Caco-2 (cell line): ENCODE data around the gene PIH1D1. TPM values are rescaled to one million over a fixed set of nuclear protein-coding genes. Genes with fewer than 3 reads are reported as not detected.

Experiments used
- BruUV-seq: library from RNA; stranded (reverse); fragments of 400-500 nt; replicated peaks from 2 replicates; lab custom pipeline; 2021; lab: Mats Ljungman, UMichigan
- CTCF ChIA-PET: fragments of 300-600 bp; sonication (Branson Sonifier 250); formaldehyde crosslinking; loops from one replicate; lab custom pipeline; 2022; ENCODE audit warnings: antibody characterized with exemption; lab: Charles Lee
- POLR2A ChIA-PET: fragments of 300-600 bp; sonication (Branson Sonifier 250); formaldehyde crosslinking; loops from one replicate; lab custom pipeline; 2022; ENCODE audit warnings: antibody characterized with exemption; lab: Charles Lee
- DNase-seq, 2 experiments: peaks; one replicate each; pipeline versions ENCODE4 v3.0.0 to v3.0.0-alpha.2; 2020 to 2022
- H3K27me3 ChIP-seq: replicated peaks from 2 replicates; pipeline ENCODE4 v1.6.0; 2011; ENCODE audit warnings: low read length; ENCODE audit not compliant: control insufficient read depth, insufficient read depth
- H3K36me3 ChIP-seq: 2 replicates; pipeline ENCODE4 v1.5.1; 2011; ENCODE audit warnings: low read length; ENCODE audit not compliant: control insufficient read depth, insufficient read depth
- H3K4me1 ChIP-seq: fragments of 250-450 bp; sonication (Bioruptor Pico); 2 replicates; pipeline ENCODE4 v1.5.1; 2020; ENCODE audit warnings: mild to moderate bottlenecking
- H3K4me3 ChIP-seq: 2 replicates; pipeline ENCODE4 v1.5.1; 2011; ENCODE audit warnings: low read depth, mild to moderate bottlenecking, control low read depth, low read length
- H3K9me3 ChIP-seq: fragments of 250-450 bp; sonication (Bioruptor Pico); 2 replicates; pipeline ENCODE4 v1.5.1; 2020; ENCODE audit warnings: mild to moderate bottlenecking, moderate library complexity
- H3K27ac Mint-ChIP-seq: one replicate; pipeline ENCODE4 v1.8.0; 2022; ENCODE audit warnings: mixed read lengths; ENCODE audit not compliant: unreplicated experiment
- H3K27me3 Mint-ChIP-seq: one replicate; pipeline ENCODE4 v1.8.0; 2022; ENCODE audit warnings: mixed read lengths; ENCODE audit not compliant: insufficient read depth, unreplicated experiment
- H3K36me3 Mint-ChIP-seq: one replicate; pipeline ENCODE4 v1.8.0; 2022; ENCODE audit warnings: mild to moderate bottlenecking, mixed read lengths; ENCODE audit not compliant: insufficient read depth, unreplicated experiment
- H3K4me1 Mint-ChIP-seq: one replicate; pipeline ENCODE4 v1.8.0; 2022; ENCODE audit warnings: low read depth, mixed read lengths; ENCODE audit not compliant: unreplicated experiment
- H3K4me3 Mint-ChIP-seq: one replicate; pipeline ENCODE4 v1.8.0; 2022; ENCODE audit warnings: mild to moderate bottlenecking, moderate library complexity, mixed read lengths; ENCODE audit not compliant: unreplicated experiment
- H3K9me3 Mint-ChIP-seq: one replicate; pipeline ENCODE4 v1.8.0; 2022; ENCODE audit warnings: mixed read lengths; ENCODE audit not compliant: unreplicated experiment
- intact Hi-C: fragments of 100-400 bp; cut with micrococcal nuclease; formaldehyde crosslinking; loops from one replicate; pipeline ENCODE4 v1.10.0; 2022; ENCODE audit not compliant: unreplicated experiment
- total RNA-seq: library from RNA; stranded (reverse); gene quantifications from 2 replicates; pipeline ENCODE4 v1.2.3, GENCODE V29; 2022
- TF ChIP-seq, protein P1 (sequence below), 2 experiments: fragments of 200-600 bp in 1 of 2; IDR thresholded peaks; 1 replicate in 1 of 2; 2 replicates in 1 of 2; pipeline versions ENCODE4 v1.5.1 to v1.8.0; 2011 to 2022; ENCODE audit warnings: antibody characterized with exemption in 1 of 2, control low read depth in 1 of 2, inconsistent platforms in 1 of 2, low read depth in 1 of 2, low read length in 1 of 2, mild to moderate bottlenecking in 1 of 2, moderate library complexity in 1 of 2; ENCODE audit not compliant: insufficient read depth in 1 of 2, severe bottlenecking in 1 of 2, unreplicated experiment in 1 of 2

PIH1D1 gene
- total RNA-seq, 1 experiment from 2014 or later, result 150 TPM

DNA sequence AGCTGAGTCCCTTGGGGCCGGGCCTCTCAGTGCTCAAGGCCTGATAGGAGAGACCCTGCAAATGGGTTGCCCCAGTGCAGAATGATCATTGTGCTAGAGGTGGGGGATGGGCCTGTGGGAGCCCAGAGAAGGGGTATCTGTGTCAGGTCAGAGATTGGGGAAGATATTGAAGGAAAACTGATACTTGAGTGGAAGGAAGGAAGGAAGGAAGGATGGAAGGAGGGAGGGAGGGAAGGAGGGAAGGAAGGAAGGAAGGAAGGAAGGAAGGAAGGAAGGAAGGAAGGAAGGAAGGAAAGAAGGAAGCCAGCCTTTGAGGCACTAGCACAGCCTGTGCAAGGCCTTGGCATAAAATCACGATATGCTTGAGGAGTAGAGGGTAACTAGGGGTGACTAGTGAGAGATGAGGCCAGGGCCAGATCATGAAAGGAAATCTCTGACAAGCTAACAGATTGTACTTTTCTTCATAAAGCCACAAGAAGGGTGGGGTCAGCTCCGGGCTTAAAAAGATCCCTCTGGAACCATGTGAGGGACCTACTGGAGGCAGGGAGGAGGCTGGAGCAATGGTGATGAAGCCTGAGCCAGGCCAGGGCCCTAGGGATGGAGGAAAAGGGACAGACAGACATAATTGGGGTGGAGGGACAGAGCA, 39.8 kb downstream of the PIH1D1 start:
- Mint-ChIP-seq H3K4me1 (no peaks in the 10 kb centered on the region), H3K27me3 (peaks cover 6% of the 10 kb centered on the region), H3K36me3 (peaks cover 6% of the 10 kb centered on the region), H3K27ac (no peak overlapping the region), H3K4me3 (no peak overlapping the region), H3K9me3 (no peaks in the 10 kb centered on the region)
- intact Hi-C loops, result no loop called here
- no peaks in the 10 kb centered on the region for H3K27me3 ChIP-seq
- H3K36me3 ChIP-seq, result no peaks in the 10 kb centered on the region
- ChIA-PET POLR2A (no interaction called here), CTCF (no interaction called here)
- no TSS peak for BruUV-seq
- TF ChIP-seq, protein P1, sequence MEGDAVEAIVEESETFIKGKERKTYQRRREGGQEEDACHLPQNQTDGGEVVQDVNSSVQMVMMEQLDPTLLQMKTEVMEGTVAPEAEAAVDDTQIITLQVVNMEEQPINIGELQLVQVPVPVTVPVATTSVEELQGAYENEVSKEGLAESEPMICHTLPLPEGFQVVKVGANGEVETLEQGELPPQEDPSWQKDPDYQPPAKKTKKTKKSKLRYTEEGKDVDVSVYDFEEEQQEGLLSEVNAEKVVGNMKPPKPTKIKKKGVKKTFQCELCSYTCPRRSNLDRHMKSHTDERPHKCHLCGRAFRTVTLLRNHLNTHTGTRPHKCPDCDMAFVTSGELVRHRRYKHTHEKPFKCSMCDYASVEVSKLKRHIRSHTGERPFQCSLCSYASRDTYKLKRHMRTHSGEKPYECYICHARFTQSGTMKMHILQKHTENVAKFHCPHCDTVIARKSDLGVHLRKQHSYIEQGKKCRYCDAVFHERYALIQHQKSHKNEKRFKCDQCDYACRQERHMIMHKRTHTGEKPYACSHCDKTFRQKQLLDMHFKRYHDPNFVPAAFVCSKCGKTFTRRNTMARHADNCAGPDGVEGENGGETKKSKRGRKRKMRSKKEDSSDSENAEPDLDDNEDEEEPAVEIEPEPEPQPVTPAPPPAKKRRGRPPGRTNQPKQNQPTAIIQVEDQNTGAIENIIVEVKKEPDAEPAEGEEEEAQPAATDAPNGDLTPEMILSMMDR (IDR thresholded peaks at IDR 0.05; ENCODE audit: insufficient read depth in 1 of 2, low read depth in 1 of 2, low read length in 1 of 2, severe bottlenecking in 1 of 2, unreplicated experiment in 1 of 2), result no peak
- DNase-seq, result no peak
- H3K4me3 ChIP-seq, result no peak overlapping the region
- H3K9me3 ChIP-seq, result no peaks in the 10 kb centered on the region
- no peaks in the 10 kb centered on the region for H3K4me1 ChIP-seq

DNA sequence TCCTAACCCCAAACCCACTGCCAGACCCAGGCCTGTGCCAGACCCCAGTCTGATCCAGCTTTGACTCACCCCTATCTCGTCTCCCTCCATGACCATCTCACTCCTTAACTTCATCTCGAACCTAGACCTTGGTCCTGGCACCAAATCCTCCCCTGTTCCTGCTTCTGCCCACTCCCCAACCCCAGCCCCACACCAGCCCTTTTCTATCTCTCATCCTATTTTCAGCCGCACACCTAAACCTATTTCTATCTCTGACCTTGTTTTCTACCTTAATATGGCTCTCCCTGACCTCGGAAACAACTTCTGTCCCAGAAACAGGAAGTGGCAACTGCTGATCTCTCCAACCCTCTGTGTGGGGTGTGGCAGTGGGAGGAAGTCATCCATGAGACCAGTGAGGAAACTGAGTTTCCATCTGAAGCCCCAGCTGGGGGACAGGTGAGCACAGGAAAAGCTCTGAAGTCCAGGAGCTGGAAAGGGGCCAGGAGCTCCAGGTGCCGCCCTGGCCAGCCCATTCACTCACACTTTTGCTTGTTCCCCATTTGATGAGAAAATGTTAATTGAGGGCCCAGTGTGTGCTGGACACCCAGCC, 42.1 kb downstream of the PIH1D1 start:
- Histone ChIP-seq H3K36me3 (no peaks in the 10 kb centered on the region), H3K9me3 (no peaks in the 10 kb centered on the region), H3K4me1 (no peaks in the 10 kb centered on the region), H3K27me3 (no peaks in the 10 kb centered on the region), H3K4me3 (no peak overlapping the region)
- Mint-ChIP-seq H3K9me3 (no peaks in the 10 kb centered on the region), H3K27me3 (peaks cover 6% of the 10 kb centered on the region), H3K27ac (no peak overlapping the region), H3K4me3 (no peak overlapping the region), H3K36me3 (peaks cover 6% of the 10 kb centered on the region), H3K4me1 (no peaks in the 10 kb centered on the region)
- BruUV-seq, result no TSS peak
- intact Hi-C loops, result no loop called here
- ChIA-PET POLR2A (no interaction called here), CTCF (interaction anchor here (0.7 kb wide), 1 partner anchor 37 kb away, joined by 4 read pairs; no protein-coding TSS in a partner anchor)
- DNase-seq, result no peak
- TF ChIP-seq, protein P1 (IDR thresholded peaks at IDR 0.05; ENCODE audit: insufficient read depth in 1 of 2, low read depth in 1 of 2, low read length in 1 of 2, severe bottlenecking in 1 of 2, unreplicated experiment in 1 of 2), result no peak

DNA sequence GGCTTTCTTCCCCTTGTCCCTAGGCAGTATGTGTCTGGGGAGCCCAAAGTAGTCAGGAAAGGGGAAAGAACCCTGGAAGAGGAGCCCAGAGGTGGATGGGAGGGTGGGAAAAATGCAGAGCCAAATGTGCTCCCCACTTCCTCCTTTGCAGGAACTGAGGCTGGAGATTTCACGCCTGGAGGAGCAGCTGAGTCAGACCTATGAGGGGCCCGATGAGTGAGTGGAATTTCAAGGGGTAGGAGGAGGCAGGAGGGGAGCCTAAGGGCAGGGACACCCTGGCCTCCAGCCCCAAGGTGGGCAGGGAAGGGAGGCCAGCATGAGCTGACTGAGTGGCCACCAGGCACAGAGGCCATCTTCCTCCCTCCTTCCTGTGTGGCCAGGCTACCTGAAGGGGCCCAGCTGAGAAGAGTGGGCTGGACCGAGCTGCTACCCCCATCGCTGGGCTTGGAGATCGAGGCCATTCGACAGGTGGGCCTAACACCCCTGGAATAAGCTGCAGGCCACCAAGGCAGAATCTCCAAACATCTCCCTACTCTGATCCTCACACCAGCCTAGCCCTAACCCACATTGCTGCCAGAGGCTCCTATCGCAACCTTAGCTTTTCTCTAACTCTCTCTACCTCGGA, 42.7 kb downstream of the PIH1D1 start:
- H3K4me3 Mint-ChIP-seq, result no peak overlapping the region
- POLR2A ChIA-PET, result no interaction called here
- H3K4me1 ChIP-seq, result no peaks in the 10 kb centered on the region
- H3K9me3 Mint-ChIP-seq, result no peaks in the 10 kb centered on the region
- DNase-seq, result no peak
- TF ChIP-seq, protein P1 (IDR thresholded peaks at IDR 0.05; ENCODE audit: insufficient read depth in 1 of 2, low read depth in 1 of 2, low read length in 1 of 2, severe bottlenecking in 1 of 2, unreplicated experiment in 1 of 2), result no peak
- CTCF ChIA-PET, result interaction anchor here (0.6 kb wide), 1 partner anchor 123 kb away, joined by 6 read pairs; no protein-coding TSS in a partner anchor
- no TSS peak for BruUV-seq
- intact Hi-C loops, result no loop called here
- H3K27me3 ChIP-seq, result no peaks in the 10 kb centered on the region
- H3K36me3 ChIP-seq, result no peaks in the 10 kb centered on the region
- H3K4me3 ChIP-seq, result no peak overlapping the region
- H3K4me1 Mint-ChIP-seq, result no peaks in the 10 kb centered on the region
- peaks cover 6% of the 10 kb centered on the region for H3K27me3 Mint-ChIP-seq
- H3K9me3 ChIP-seq, result no peaks in the 10 kb centered on the region
- H3K36me3 Mint-ChIP-seq, result peaks cover 6% of the 10 kb centered on the region
- no peak overlapping the region for H3K27ac Mint-ChIP-seq
